GM19395 (cell line): ENCODE data around the gene NR4A1.
"Not testable (repeated sequence)": the region's sequence is repeated elsewhere in the genome, so short reads cannot be mapped to it uniquely, and the experiment has no call there.

Experiments
- ATAC-seq: cut with Tn5 transposase; IDR thresholded peaks from one replicate; pipeline ENCODE4 v1.9.1; 2021; ENCODE audit warnings: mild to moderate bottlenecking, moderate library complexity; ENCODE audit not compliant: unreplicated experiment

The NR4A1 gene

GRCh38 chr12:52091869-52092268 lies 40.6 kb downstream of the NR4A1 start:
- ATAC-seq = no peak

GRCh38 chr12:52093346-52093745 lies 42.1 kb downstream of the NR4A1 start:
- ATAC-seq = no peak

GRCh38 chr12:52096332-52097044 lies 45.2 kb downstream of the NR4A1 start:
- no peak for ATAC-seq

DNA sequence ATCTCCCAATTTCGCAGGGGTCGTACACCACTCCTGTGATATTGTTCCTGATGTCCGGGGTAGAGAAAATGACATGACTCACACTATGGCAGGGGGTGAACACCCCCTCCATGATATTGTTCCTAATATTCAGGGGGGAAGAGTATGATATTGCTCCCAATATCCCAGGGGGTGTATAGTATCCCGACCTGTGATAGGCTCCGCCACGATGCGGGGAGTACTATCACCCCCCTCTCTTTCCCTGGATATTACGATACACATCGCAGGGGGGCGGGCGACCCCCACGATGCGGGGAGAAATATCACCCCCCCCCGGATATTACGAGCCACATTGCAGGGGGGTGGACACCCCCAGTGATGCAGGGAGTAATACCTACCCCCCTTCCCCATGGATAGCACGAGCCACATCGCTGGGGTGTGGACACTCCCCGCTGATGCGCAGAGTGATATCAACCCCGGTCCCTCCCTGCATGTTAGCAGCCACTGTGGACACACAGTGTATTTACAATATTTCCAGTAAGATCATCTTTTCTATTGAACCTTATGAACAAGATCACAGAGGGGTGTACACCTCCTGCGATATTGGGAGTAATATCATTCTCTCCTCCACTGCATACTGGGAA lies 45.9 kb downstream of the NR4A1 start:
- no peak for ATAC-seq

DNA sequence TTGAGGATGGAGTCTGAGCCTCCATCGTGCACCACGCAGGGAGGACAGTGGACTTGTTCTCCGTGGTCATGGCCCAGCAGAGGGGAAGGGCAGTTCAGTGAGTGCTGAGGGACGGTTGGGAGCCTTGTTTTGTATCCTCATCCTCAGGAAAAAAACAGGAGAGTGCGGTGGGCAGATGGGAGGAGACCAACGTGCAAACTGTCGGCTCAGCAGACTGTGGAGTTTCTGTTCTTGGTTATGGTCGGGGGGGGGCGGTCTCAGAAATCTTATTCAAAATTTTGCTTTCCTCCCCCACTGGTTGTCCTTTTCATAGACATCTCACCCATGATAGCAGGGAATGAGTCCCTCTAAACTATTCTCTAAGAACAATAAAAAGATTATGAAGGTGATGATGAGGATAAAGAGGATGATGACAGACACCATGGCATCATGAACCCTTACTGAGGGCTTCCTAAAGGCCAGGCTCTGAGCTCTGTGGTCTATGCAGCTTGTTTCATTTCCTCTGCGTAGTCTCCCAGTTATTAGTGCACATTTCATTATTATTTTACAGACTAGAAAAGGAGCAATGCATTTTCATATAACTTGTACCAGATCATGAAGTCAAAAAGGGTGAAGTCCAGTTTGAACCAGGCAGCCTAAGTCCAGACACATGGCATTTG lies 53.3 kb downstream of the NR4A1 start:
- not testable (repeated sequence) for ATAC-seq
